Natural killer cell (primary cell): Measurements from ENCODE around the gene EXOSC7. TPM values are rescaled to one million over a fixed set of nuclear protein-coding genes. Genes with fewer than 3 reads are reported as not detected.

Source experiments
- ATAC-seq, 3 donors: fragments of 150-1000 bp in 2 of 3; fragments of 200-7000 bp in 1 of 3; cut with Tn5 transposase; 1 replicate in 1 of 3; 2 replicates in 2 of 3; pipeline ENCODE4 v1.10.0; 2021; ENCODE audit warnings: mild to moderate bottlenecking in 2 of 3, moderate library complexity in 2 of 3
- DNase-seq, 2 donors: peaks; one replicate each; pipeline versions ENCODE4 v3.0.0 to v3.0.0-alpha.2; 2013 to 2021; ENCODE audit warnings: mixed read lengths in 1 of 2
- H3K27ac ChIP-seq: one replicate; pipeline ENCODE4 v1.5.1; 2013; ENCODE audit warnings: mild to moderate bottlenecking, low read length
- H3K27me3 ChIP-seq: one replicate; pipeline ENCODE4 v1.6.1; 2013; ENCODE audit warnings: low read length; ENCODE audit not compliant: control insufficient read depth, insufficient read depth
- H3K36me3 ChIP-seq: one replicate; pipeline ENCODE4 v1.6.1; 2013; ENCODE audit warnings: low read length; ENCODE audit not compliant: control insufficient read depth, insufficient read depth
- H3K4me1 ChIP-seq: one replicate; pipeline ENCODE4 v1.6.1; 2013; ENCODE audit warnings: low read length; ENCODE audit not compliant: control insufficient read depth, insufficient read depth
- H3K4me3 ChIP-seq: one replicate; pipeline ENCODE4 v1.5.1; 2013; ENCODE audit warnings: low read length
- H3K9me3 ChIP-seq: one replicate; pipeline ENCODE4 v1.6.1; 2013; ENCODE audit warnings: low read length; ENCODE audit not compliant: control insufficient read depth, insufficient read depth
- H3K27ac Mint-ChIP-seq, 2 donors: one replicate each; pipeline ENCODE4 v1.8.0; 2022; ENCODE audit warnings: mild to moderate bottlenecking in 2 of 2, mixed read lengths in 2 of 2, moderate library complexity in 1 of 2
- H3K27me3 Mint-ChIP-seq, 2 donors: one replicate each; pipeline ENCODE4 v1.8.0; 2022; ENCODE audit warnings: low read depth in 2 of 2, mixed read lengths in 2 of 2
- H3K36me3 Mint-ChIP-seq: one replicate; pipeline ENCODE4 v1.8.0; 2022; ENCODE audit warnings: mixed read lengths
- H3K4me1 Mint-ChIP-seq, 2 donors: one replicate each; pipeline ENCODE4 v1.8.0; 2022; ENCODE audit warnings: mixed read lengths in 2 of 2
- H3K4me3 Mint-ChIP-seq: one replicate; pipeline ENCODE4 v1.8.0; 2022; ENCODE audit warnings: mild to moderate bottlenecking, moderate library complexity, mixed read lengths
- H3K9me3 Mint-ChIP-seq, 2 donors: one replicate each; pipeline ENCODE4 v1.8.0; 2022; ENCODE audit warnings: mixed read lengths in 2 of 2
- CTCF ChIP-seq: fragments of 200-600 bp; IDR thresholded peaks from one replicate; pipeline ENCODE4 v1.8.0; 2022; ENCODE audit warnings: antibody characterized with exemption
- WGBS: methylation state at CpG from one replicate; pipeline ENCODE4 v1.1.7; 2013; ENCODE audit warnings: missing lambda C conversion rate; ENCODE audit not compliant: insufficient coverage; 5-methylcytosine and 5-hydroxymethylcytosine counted together
- intact Hi-C: fragments of 100-400 bp; cut with micrococcal nuclease; formaldehyde crosslinking; loops from one replicate; pipeline ENCODE4 v1.14.2; 2022
- total RNA-seq, 4 donors: library from RNA; stranded (reverse); fragments of 120-200 nt in 1 of 4; gene quantifications; one replicate each; pipeline versions ENCODE4 v1.2.3 to v1.2.4, GENCODE V29; 2013 to 2022

Gene EXOSC7
- total RNA-seq, 3 donors from 2014 or later (not counting 1 experiment from before 2014, with no cell fraction given), result 32.8 to 46.6 (median 36.0) TPM

GRCh38 chr3:45055032-45055410 lies 79.0 kb downstream of the EXOSC7 start:
- DNase-seq, result no peak
- Histone ChIP-seq H3K4me3 (no peak overlapping the region), H3K27ac (no peak overlapping the region), H3K9me3 (no peaks in the 10 kb centered on the region), H3K4me1 (no peaks in the 10 kb centered on the region), H3K27me3 (no peaks in the 10 kb centered on the region), H3K36me3 (no peaks in the 10 kb centered on the region)
- Mint-ChIP-seq H3K4me3 (no peak overlapping the region), H3K27me3 (peaks cover 9 to 18% of the 10 kb centered on the region in 2 donors), H3K36me3 (no peaks in the 10 kb centered on the region), H3K4me1 (no peaks in the 10 kb centered on the region), H3K9me3 (no peaks in the 10 kb centered on the region), H3K27ac (no peak overlapping the region)
- WGBS, result 75% methylated on average over 2 of the region's 2 CpGs
- intact Hi-C loops, result no loop called here
- ATAC-seq, result no peak
- no peak for TF ChIP-seq CTCF

- Histone ChIP-seq H3K9me3 (no peaks in the 10 kb centered on the region), H3K27me3 (no peaks in the 10 kb centered on the region), H3K4me3 (no peak overlapping the region), H3K4me1 (no peaks in the 10 kb centered on the region), H3K27ac (no peak overlapping the region), H3K36me3 (no peaks in the 10 kb centered on the region)
- intact Hi-C loops, result no loop called here
- Mint-ChIP-seq H3K4me3 (no peak overlapping the region), H3K27ac (no peak overlapping the region), H3K36me3 (no peaks in the 10 kb centered on the region), H3K9me3 (no peaks in the 10 kb centered on the region), H3K4me1 (no peaks in the 10 kb centered on the region), H3K27me3 (peaks cover 9 to 15% of the 10 kb centered on the region in 2 donors)
- no peak for TF ChIP-seq CTCF
- 72% methylated on average over 7 of the region's 7 CpGs for WGBS
- DNase-seq (peak in 1 of 2 donors; percentile 37), ATAC-seq (no peak)
Observed at GRCh38 chr3:45055411-45056143, 79.5 kb downstream of the EXOSC7 start.

GRCh38 chr3:45056608-45057301 lies 80.7 kb downstream of the EXOSC7 start:
- intact Hi-C loops, result no loop called here
- DNase-seq, result no peak
- H3K4me3 Mint-ChIP-seq, result no peak overlapping the region
- H3K4me1 Mint-ChIP-seq, result no peaks in the 10 kb centered on the region
- H3K27me3 ChIP-seq, result no peaks in the 10 kb centered on the region
- H3K27me3 Mint-ChIP-seq, result peaks cover 9 to 12% of the 10 kb centered on the region in 2 donors
- TF ChIP-seq CTCF, result no peak
- 86% methylated on average over 5 of the region's 5 CpGs for WGBS
- H3K27ac Mint-ChIP-seq, result no peak overlapping the region
- ATAC-seq, result no peak
- H3K4me1 ChIP-seq, result no peaks in the 10 kb centered on the region
- no peaks in the 10 kb centered on the region for H3K9me3 Mint-ChIP-seq
- no peaks in the 10 kb centered on the region for H3K36me3 ChIP-seq
- no peaks in the 10 kb centered on the region for H3K9me3 ChIP-seq
- no peaks in the 10 kb centered on the region for H3K36me3 Mint-ChIP-seq
- H3K27ac ChIP-seq, result no peak overlapping the region
- no peak overlapping the region for H3K4me3 ChIP-seq
